Stimulated activated naive CD8-positive, alpha-beta T cell treated with anti-CD3 and anti-CD28 coated beads, Interleukin-15, Interleukin-2, amounts not matched to agents 100 U/mL and 50 U/mL, for 24 hours (primary cell): ENCODE results near the gene MEI1.
"Not testable (repeated sequence)": the region's sequence is repeated elsewhere in the genome, so short reads cannot be mapped to it uniquely, and the experiment has no call there.

Experiments used
- ATAC-seq: fragments of 150-1000 bp; cut with Tn5 transposase; one replicate; pipeline ENCODE4 v1.10.0; 2021
- DNase-seq: peaks from one replicate; pipeline ENCODE4 v3.0.0; 2021

MEI1 gene

DNA sequence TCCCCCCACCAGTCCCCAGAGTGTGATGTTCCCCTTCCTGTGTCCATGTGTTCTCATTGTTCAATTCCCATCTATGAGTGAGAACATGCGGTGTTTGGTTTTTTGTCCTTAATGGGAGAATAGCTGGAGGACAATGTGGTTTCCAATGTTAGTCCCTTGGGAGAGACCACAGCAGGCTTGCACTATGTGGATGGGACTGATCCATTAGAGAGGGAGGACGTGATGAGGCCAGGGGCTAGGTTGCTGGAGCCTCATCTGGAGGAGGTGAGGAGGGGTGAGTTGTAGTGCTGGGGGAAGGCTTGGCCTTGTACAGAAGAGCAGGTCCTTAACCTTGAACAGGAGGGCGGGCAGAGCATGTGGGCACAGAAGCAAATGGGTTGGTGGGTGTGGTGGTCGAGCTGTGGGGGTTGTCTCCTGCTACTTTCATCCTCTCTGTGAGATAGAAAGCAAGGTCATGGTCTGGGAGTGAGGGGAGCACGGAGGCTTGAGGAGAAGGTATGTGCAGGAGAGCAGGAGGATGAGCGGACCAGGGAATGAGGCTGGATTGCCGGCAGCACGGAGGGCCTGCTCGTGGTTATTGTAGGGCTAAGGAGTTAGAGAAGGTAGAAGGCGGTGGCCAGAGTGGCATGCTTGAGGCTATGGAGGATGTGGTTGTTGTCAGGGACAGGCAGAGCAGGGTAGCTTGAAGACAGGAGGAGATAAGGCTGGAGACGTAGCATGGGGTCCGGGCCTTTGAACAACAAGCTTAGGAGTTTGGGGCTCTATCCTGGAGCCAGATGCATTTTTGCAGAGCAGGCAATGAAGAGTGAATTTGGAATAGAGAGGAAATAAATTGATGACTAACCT is 122.4 kb downstream of the MEI1 start:
- DNase-seq = no peak
- ATAC-seq = no peak

DNA sequence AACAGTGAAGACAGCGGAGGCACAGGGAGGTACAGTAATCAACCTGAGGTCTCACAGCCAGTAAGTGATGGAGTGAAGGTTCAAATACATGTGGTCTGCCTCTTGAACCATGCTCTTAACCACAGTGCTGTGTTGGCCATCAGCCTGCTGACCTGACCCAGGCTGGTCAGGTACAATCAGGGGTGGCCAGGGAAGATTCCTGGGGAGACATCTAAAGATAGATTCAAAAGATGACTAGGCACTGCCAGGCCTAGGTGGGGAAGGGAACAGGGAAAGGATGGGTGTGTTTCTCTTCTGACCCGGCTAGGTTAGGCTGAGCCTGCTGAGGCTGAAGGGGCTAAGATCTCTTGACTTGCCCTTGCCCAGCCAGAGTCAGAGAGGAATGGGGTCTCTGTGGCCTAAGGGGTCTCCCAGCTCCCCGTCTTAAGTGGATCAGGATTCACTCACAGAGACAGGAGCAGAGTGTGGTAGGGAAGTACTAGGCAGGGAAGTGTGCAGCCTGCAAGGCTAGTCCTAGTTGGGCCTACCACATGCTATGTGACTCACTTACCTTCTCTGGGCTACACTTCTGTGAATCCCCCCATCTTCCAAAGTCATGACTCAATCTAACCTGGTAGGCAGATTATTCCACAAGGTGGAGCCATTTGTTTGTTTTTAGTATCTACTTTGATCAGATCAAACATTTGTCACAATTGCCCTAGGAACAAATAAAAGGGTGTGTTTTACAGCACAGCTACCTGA is 123.2 kb downstream of the MEI1 start:
- peak; percentile 41 for DNase-seq
- peak; percentile 99 for ATAC-seq

DNA sequence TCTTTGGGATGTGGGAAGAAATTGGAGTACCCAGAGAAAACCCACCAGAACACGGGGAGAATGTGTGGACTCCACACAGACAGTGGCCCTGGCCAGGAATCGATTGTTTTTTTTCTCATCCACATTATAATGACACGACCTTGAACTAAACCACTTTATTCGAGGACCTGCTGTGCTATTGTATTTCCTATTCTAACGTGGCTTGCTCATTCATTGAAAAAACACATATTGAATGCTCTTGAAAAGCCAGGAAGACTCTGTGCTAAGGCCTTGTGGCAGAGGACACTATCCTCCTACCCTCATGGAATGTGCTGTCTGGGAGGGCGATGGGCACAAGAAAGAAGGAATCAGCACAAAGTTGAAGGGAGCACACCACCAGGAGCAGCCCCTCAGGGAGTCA is 124.5 kb downstream of the MEI1 start:
- DNase-seq (no peak), ATAC-seq (no peak)

- ATAC-seq (no peak), DNase-seq (no peak)
These were observed 126.1 kb downstream of the MEI1 start for GRCh38 chr22:41825376-41825775.

DNA sequence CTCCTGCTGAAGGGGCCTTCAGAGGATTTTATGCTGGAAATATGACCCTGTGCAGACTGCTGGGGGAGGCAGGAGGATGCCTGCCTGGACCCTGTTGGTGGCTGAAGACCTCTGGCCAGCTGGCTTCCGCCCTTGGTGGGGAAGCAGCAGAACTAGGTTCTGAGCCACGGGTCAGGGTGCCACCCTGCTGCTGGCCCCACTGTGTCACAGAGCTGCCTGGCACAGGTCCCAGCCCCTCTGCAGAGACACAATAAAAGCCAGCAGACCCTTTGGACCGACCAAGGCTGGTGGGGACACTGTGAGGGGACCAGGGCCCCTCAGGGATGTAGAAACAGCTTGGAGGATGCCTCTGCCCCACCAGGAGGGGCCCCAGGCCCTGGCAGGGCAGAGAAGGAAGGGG is 126.7 kb downstream of the MEI1 start:
- ATAC-seq (no peak), DNase-seq (no peak)

DNA sequence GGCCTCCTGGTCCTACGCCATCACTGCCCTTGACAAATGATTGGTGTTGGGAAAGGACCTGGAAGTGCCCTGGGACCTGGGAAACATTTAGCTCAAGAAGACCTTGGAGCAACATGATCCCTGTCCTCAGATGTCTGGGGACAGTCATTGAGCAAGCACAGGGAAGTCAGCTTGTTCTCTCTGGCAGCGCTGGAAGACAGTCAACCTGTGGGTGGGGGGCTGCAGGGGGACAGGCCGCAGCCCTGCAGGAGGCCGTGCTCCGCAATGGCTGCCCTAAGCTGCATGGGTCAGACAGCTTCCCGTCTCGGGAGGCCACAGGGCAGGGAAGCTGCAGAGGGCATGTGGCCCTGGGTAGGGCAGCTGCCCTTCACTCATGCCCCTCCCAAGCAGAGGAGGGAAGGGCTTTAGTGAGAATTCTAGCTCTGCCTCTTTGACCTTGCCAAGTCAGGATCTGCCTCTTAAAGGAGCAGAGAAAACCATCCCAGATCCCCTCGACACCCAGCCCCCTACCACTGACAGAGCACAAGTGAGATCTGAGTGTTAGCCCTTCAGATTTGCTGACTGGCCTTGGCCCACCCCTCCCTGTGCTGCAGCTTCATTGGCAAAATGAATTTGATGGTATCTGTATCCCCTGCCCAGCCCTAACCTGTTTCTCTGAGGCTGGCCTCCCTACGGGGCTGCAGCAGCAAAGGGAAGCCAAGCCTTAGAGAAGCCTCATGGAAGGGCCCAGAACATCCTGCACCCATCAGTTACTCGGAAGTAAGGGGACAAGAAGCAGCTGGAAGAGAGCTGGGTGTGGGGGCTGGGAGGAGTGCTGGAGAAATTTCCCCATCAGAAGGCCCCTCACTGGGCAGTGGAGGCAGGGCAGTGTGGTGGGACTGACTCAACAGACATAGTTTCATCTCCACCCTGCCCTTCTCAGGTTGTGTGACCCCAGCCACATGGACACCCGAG is 127.4 kb downstream of the MEI1 start:
- ATAC-seq (no peak), DNase-seq (no peak)

GRCh38 chr22:41827671-41828070 is 128.4 kb downstream of the MEI1 start:
- ATAC-seq = no peak
- no peak for DNase-seq

DNA sequence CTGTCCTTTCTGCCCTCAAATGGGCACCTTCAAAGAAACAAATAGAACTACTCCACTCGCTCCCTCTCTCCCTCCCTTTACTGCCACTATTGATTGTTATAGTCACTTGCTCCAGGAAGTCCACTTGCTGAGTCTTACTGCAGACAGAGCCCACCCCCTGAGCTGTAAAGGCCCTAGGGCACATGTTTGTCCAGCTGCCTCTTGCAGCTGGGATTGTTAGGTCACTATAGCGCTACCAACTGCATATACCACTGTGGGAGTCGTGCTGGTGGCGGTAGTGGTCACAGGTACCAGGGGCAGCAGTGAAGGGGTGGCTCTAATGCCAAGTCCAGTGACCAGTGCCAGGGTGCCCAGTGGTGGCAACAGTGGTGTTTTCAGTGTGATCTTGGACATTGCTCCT is 129.2 kb downstream of the MEI1 start:
- DNase-seq = no peak
- ATAC-seq = no peak

DNA sequence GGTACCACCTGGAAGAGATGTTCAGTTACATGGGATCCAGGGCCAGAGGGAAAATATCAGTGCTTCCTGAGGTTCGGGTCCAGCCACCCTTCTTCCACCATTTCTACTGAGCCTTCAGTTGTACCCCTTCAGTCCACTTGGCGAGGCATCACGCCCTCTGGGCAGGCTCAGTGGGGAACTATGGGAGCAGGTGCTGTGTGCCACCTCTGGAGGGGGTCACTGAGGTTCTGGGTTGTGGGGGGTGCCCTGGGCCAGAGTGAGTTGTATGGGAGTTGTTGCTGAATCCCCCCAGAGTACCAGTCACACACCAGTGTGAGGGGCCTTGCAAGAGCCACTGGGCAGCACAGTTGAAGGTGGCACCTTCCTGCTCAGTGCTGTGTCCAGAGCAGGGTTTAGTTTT is 130.9 kb downstream of the MEI1 start:
- ATAC-seq (no peak), DNase-seq (no peak)

DNA sequence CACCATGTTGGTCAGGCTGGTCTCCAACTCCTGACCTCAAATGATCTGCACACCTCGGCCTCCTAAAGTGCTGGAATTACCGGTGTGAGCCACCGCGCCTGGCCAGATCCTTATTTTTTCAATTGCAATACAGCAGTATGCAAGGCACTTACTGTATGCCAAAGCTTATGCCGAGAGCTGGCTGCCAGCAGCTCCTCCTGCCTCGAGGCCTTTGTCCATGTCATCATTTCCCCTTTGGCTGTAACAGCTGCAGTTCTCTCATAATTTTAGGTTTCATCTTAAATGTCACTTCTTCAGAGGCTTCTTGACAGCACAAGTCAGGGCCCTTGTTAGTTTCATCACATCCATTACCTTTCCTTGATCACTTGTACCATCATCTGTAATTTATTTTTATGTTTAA is 132.1 kb downstream of the MEI1 start:
- ATAC-seq = no peak

DNA sequence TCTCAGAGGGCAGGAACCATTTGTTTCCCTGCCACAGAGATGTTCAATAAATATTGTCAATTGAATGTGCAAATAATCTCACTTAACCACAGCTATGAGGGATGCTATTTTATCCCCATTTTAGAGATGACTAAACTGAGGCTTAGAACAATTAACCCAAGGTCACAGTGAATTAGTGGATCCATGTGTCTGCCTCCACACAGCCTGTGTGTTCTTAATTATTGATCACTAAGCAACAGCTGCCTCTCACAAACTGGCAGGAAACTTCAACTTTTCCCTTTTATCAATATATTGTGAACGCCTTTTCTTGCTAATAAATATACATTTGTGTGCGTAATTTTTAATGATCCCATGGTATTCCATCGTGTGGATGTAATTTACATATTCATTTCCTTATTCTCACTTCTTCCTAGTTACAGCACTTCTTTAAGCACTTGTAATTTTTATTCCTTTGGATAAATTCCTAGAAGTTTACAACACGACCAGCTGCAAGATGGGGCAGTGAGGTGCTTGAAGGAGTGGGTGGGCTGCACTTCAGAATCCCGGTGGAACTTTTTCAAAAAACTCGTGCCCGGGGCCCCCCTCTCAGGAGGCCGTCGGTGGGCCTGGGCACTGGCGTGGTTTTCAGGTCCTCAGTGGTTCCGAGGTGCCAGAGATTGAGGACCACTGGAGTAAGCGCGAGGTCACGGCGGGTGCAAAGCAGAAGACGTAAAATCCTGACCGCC is 132.7 kb downstream of the MEI1 start:
- DNase-seq = no peak
- ATAC-seq = no peak

More for the DNA sequence above, 132.1 kb downstream of the MEI1 start:
- no peak for DNase-seq

GRCh38 chr22:41832553-41833368 is 133.5 kb downstream of the MEI1 start, which contains the start of gene SREBF2:
Gene SREBF2 (plus strand): TSS chr22:41833105. CDS start chr22:41833271, 166 bp downstream.
- peak; percentile 96 for ATAC-seq
- DNase-seq = peak; percentile 99

DNA sequence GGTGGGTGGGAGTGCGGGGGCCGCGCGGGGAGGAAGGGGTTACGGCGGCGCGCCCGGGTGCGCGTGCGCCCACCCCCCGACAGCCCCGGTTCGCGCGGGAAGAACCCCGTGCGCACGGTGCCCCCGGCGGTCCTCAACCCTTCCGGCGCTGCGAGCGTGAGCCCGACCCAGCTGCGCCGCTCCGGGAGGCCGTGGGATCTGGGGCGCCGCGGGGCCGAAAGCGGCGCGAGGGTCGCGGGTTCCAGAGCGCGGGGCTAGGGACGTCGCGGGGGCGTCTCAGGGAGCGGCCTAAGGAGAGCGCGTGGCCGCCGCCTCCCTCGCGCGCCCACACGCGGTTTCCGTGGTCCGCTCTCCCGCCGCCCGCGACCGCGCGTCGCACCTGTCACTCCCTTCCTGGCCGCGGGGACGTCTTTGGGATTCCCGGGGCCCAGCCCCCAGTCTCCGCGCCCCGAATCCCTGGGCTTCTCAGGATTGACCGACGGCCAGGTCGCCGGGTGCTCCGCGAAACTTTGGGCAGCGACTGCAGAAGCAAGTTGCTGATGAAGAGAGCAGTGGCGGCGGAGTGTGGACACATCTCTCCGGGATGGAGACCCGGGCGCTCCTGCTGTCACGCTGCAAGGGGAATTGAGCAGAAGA is 134.2 kb downstream of the MEI1 start:
- ATAC-seq = peak; percentile 5
- DNase-seq = peak; percentile 68

- no peak for DNase-seq
- ATAC-seq = no peak
These were observed 135.0 kb downstream of the MEI1 start for GRCh38 chr22:41834005-41834944.

DNA sequence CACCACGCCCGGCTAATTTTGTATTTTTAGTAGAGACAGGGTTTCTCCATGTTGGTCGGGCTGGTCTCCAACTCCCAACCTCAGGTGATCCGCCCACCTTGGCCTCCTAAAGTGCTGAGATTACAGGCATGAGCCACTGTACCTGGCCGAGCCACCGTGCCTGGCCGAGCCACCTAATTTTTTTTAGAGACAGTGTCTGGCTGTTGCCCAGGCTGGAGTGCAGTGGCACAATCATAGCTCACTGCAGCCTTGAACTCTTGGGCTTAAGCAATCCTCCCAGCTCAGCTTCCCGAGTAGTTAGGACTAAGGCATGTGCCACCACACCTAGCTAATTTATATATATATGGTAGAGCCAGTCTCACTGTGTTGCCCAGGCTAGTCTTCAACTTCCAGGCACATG is 136.2 kb downstream of the MEI1 start:
- not testable (repeated sequence) for ATAC-seq, DNase-seq

GRCh38 chr22:41836551-41836950 is 137.2 kb downstream of the MEI1 start:
- ATAC-seq (no peak), DNase-seq (no peak)

GRCh38 chr22:41838842-41839618 is 139.7 kb downstream of the MEI1 start:
- no peak for ATAC-seq
- DNase-seq = no peak

DNA sequence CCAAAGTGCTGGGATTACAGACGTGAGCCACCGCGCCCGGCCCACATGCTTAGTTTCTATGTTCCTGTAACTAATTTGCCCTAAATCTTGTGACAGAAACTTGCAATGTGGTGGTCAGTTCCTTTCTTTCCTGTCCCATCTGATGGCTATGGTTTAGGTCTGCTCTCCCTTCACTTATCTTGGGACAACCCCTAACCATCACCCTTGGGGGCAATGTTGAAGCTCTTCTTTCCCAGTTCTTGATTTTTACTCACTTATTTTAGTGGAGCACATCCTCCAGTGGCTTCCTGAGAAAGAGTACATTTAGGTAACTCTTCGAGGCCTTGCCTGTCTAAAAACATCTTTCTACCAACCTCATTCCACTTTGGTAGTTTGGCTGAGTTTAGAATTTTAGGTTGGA is 140.9 kb downstream of the MEI1 start:
- ATAC-seq (no peak), DNase-seq (no peak)
